Suprapubic skin (tissue), 4 donors: ENCODE results near the gene TPTE2.

ENCODE experiments used
- EP300 ChIP-seq: sonication (generic); formaldehyde crosslinking; IDR thresholded peaks from one replicate; pipeline ENCODE4 v1.6.1; 2017; ENCODE audit warnings: antibody characterized with exemption
- POLR2A ChIP-seq, 2 donors: fragments of 450-650 bp; IDR thresholded peaks; one replicate each; pipeline ENCODE4 v1.6.1; 2017; ENCODE audit warnings: antibody characterized with exemption in 2 of 2, mild to moderate bottlenecking in 2 of 2, moderate library complexity in 2 of 2
- POLR2AphosphoS5 ChIP-seq, 3 donors: sonication (generic); formaldehyde crosslinking; IDR thresholded peaks; one replicate each; pipeline ENCODE4 v1.6.1; 2017; ENCODE audit warnings: antibody characterized with exemption in 3 of 3
- TF ChIP-seq, protein P1 (sequence below), 2 donors: fragments of 200-600 bp in 1 of 2; fragments of 450-650 bp in 1 of 2; sonication (generic) in 1 of 2; IDR thresholded peaks; one replicate each; pipeline ENCODE4 v1.5.1; 2016 to 2019; ENCODE audit warnings: antibody characterized with exemption in 2 of 2, mild to moderate bottlenecking in 1 of 2, moderate library complexity in 1 of 2

DNA sequence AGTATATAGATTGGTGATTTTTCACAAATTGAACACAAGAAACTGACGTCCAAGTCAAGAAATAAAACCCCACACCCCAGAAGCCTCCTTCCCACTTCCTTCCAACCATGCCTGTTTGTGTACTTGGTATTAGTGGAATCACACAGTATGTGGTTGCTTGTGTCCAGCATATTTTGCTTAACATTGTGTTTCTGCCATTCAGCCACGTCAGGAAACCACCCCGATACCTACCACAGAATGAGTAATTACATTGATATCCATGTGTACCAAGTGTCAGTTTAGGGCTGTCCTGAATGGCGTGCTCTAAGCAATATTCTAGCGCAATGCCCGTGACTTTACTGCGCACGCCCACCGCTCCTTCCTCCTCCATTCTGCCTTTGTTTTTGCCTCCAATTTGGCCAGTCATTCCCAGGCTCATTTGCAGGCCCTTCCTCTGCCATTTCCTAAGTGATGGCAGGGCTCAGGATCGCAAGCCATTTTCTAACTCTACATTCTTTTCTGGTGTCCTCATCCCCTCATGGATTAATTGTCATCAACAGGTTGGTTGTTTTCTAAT, 46.3 kb upstream of the TPTE2 start:
- TF ChIP-seq POLR2AphosphoS5 (IDR thresholded peaks at IDR 0.05) (no peak), POLR2A (IDR thresholded peaks at IDR 0.05) (no peak), EP300 (no peak)
- TF ChIP-seq, protein P1, sequence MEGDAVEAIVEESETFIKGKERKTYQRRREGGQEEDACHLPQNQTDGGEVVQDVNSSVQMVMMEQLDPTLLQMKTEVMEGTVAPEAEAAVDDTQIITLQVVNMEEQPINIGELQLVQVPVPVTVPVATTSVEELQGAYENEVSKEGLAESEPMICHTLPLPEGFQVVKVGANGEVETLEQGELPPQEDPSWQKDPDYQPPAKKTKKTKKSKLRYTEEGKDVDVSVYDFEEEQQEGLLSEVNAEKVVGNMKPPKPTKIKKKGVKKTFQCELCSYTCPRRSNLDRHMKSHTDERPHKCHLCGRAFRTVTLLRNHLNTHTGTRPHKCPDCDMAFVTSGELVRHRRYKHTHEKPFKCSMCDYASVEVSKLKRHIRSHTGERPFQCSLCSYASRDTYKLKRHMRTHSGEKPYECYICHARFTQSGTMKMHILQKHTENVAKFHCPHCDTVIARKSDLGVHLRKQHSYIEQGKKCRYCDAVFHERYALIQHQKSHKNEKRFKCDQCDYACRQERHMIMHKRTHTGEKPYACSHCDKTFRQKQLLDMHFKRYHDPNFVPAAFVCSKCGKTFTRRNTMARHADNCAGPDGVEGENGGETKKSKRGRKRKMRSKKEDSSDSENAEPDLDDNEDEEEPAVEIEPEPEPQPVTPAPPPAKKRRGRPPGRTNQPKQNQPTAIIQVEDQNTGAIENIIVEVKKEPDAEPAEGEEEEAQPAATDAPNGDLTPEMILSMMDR (IDR thresholded peaks at IDR 0.05), result no peak
